H1 (cell line): ENCODE results near the gene IL36RN.

Experiments
- CBX8 ChIP-seq: fragments of 300-800, 300-1000 bp; sonication (generic); IDR thresholded peaks from 2 replicates; pipeline ENCODE4 v1.7.1; 2016; ENCODE audit warnings: low read depth, low read length, borderline replicate concordance
- CHD2 ChIP-seq: IDR thresholded peaks from 2 replicates; pipeline ENCODE4 v1.6.1; 2012; ENCODE audit warnings: low read length, improper control_type of control experiment
- EP300 ChIP-seq, 2 experiments: IDR thresholded peaks; 1 replicate in 1 of 2; 2 replicates in 1 of 2; pipeline ENCODE4 v1.6.1; 2011 to 2012; ENCODE audit warnings: low read depth in 2 of 2, low read length in 2 of 2, mild to moderate bottlenecking in 2 of 2, borderline replicate concordance in 1 of 2, inconsistent platforms in 1 of 2, moderate library complexity in 1 of 2
- EZH2 ChIP-seq: fragments of 200-600 bp; sonication (generic); IDR thresholded peaks from 2 replicates; pipeline ENCODE4 v1.7.1; 2012; ENCODE audit warnings: low read depth, mild to moderate bottlenecking, moderate library complexity, low read length, inconsistent platforms; ENCODE audit not compliant: severe bottlenecking
- KDM1A ChIP-seq: fragments of 200-600, 300-600 bp; sonication (generic); IDR thresholded peaks from 2 replicates; pipeline ENCODE4 v1.7.1; 2016; ENCODE audit warnings: mild to moderate bottlenecking, low read length, borderline replicate concordance
- MAFK ChIP-seq: IDR thresholded peaks from 2 replicates; pipeline ENCODE4 v1.6.1; 2012; ENCODE audit warnings: low read depth, mild to moderate bottlenecking, improper control_type of control experiment, low read length
- POLR2A ChIP-seq, 2 experiments: IDR thresholded peaks; 1 replicate in 1 of 2; 2 replicates in 1 of 2; pipeline ENCODE4 v1.6.1; 2011; ENCODE audit warnings: low read depth in 2 of 2, low read length in 2 of 2, mild to moderate bottlenecking in 2 of 2; ENCODE audit errors: control extremely low read depth in 1 of 2
- POLR2AphosphoS5 ChIP-seq: IDR thresholded peaks from 2 replicates; pipeline ENCODE4 v1.6.1; 2011; ENCODE audit warnings: low read depth, low read length
- TF ChIP-seq, protein P1 (sequence below), 3 experiments: IDR thresholded peaks; 1 replicate in 2 of 3; 2 replicates in 1 of 3; pipeline versions ENCODE4 v1.5.1 to v1.6.1; 2011; ENCODE audit warnings: low read length in 3 of 3, mild to moderate bottlenecking in 3 of 3, inconsistent platforms in 2 of 3, low read depth in 1 of 3, moderate library complexity in 1 of 3; ENCODE audit not compliant: insufficient read depth in 1 of 3; ENCODE audit errors: control extremely low read depth in 1 of 3
- TF ChIP-seq, protein P2 (sequence below): IDR thresholded peaks from 2 replicates; pipeline ENCODE4 v1.6.1; 2012; ENCODE audit warnings: inconsistent platforms

GRCh38 chr2:113058998-113059960, at the start of gene IL36RN:
- no peak for TF ChIP-seq CHD2
- no peak for TF ChIP-seq MAFK
- no peak for TF ChIP-seq EZH2
- TF ChIP-seq, protein P1, sequence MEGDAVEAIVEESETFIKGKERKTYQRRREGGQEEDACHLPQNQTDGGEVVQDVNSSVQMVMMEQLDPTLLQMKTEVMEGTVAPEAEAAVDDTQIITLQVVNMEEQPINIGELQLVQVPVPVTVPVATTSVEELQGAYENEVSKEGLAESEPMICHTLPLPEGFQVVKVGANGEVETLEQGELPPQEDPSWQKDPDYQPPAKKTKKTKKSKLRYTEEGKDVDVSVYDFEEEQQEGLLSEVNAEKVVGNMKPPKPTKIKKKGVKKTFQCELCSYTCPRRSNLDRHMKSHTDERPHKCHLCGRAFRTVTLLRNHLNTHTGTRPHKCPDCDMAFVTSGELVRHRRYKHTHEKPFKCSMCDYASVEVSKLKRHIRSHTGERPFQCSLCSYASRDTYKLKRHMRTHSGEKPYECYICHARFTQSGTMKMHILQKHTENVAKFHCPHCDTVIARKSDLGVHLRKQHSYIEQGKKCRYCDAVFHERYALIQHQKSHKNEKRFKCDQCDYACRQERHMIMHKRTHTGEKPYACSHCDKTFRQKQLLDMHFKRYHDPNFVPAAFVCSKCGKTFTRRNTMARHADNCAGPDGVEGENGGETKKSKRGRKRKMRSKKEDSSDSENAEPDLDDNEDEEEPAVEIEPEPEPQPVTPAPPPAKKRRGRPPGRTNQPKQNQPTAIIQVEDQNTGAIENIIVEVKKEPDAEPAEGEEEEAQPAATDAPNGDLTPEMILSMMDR (IDR thresholded peaks at IDR 0.05; ENCODE audit: control extremely low read depth in 1 of 3, insufficient read depth in 1 of 3, low read depth in 1 of 3, low read length in 3 of 3), result no peak
- no peak for TF ChIP-seq POLR2AphosphoS5
- TF ChIP-seq POLR2A (IDR thresholded peaks at IDR 0.05; ENCODE audit: control extremely low read depth in 1 of 2, low read depth in 2 of 2, low read length in 2 of 2), result no peak
- TF ChIP-seq CBX8, result no peak
- no peak for TF ChIP-seq EP300 (IDR thresholded peaks at IDR 0.05; ENCODE audit: borderline replicate concordance in 1 of 2, low read depth in 2 of 2, low read length in 2 of 2)
- TF ChIP-seq KDM1A, result no peak
- TF ChIP-seq, protein P2, sequence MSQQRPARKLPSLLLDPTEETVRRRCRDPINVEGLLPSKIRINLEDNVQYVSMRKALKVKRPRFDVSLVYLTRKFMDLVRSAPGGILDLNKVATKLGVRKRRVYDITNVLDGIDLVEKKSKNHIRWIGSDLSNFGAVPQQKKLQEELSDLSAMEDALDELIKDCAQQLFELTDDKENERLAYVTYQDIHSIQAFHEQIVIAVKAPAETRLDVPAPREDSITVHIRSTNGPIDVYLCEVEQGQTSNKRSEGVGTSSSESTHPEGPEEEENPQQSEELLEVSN, result no peak
